Measurements from ENCODE around the gene ARID3A. TPM values are rescaled to one million over a fixed set of nuclear protein-coding genes. Genes with fewer than 3 reads are reported as not detected.

The ARID3A gene
- total RNA-seq, 1 experiment from 2014 or later = 5.6 TPM

- CTCF ChIA-PET = no interaction called here
- no peak for DNase-seq
- ATAC-seq = no peak
- no peak overlapping the region for H3K9ac ChIP-seq (ENCODE audit: low read length)
- H3K9me3 ChIP-seq (ENCODE audit: low read length) = no peaks in the 10 kb centered on the region
- no peaks in the 10 kb centered on the region for H3K4me1 ChIP-seq (ENCODE audit: insufficient read depth, low read length)
- BruUV-seq (replicated peaks) = no TSS peak
- no peaks in the 10 kb centered on the region for H3K36me3 ChIP-seq (ENCODE audit: low read depth, low read length)
- no peak overlapping the region for H3K4me3 ChIP-seq (ENCODE audit: low read length)
- no peaks in the 10 kb centered on the region for H3K79me2 ChIP-seq (ENCODE audit: low read length)
- H3K27me3 ChIP-seq (ENCODE audit: low read length) = no peaks in the 10 kb centered on the region
- intact Hi-C loops (cut with micrococcal nuclease) = no loop called here
- H3K9me2 ChIP-seq (replicated peaks; ENCODE audit: low read length) = no peaks in the 10 kb centered on the region
- no peaks in the 10 kb centered on the region for H3F3A ChIP-seq (ENCODE audit: low read length, unreplicated experiment)
- no peak overlapping the region for H3K4me2 ChIP-seq (ENCODE audit: low read length)
- H2AFZ ChIP-seq (ENCODE audit: low read length) = no peak overlapping the region
- TF ChIP-seq CTCF (conservative IDR thresholded peaks at IDR 0.05; ENCODE audit: low read depth, low read length) = no peak
- TF ChIP-seq EZH2phosphoT487 (IDR thresholded peaks at IDR 0.05; ENCODE audit: borderline replicate concordance, low read length) = no peak
- H3K27ac ChIP-seq (ENCODE audit: low read length) = no peak overlapping the region
- no peaks in the 10 kb centered on the region for H4K20me1 ChIP-seq (ENCODE audit: low read length)
- POLR2A ChIA-PET (ENCODE audit: unreplicated experiment) = interaction anchor here (0.5 kb wide), 1 partner anchor 19 kb away, joined by 3 read pairs; the partner anchor contains the start of gene CNN2
Measured at GRCh38 chr19:1007399-1008251, 81.8 kb downstream of the ARID3A start.

GRCh38 chr19:1008268-1009040 is 82.6 kb downstream of the ARID3A start:
- ChIA-PET POLR2A (ENCODE audit: unreplicated experiment) (no interaction called here), CTCF (no interaction called here)
- H3K4me1 ChIP-seq (ENCODE audit: insufficient read depth, low read length) = no peaks in the 10 kb centered on the region
- H3K4me3 ChIP-seq (ENCODE audit: low read length) = no peak overlapping the region
- TF ChIP-seq EZH2phosphoT487 (IDR thresholded peaks at IDR 0.05; ENCODE audit: borderline replicate concordance, low read length) (no peak), CTCF (conservative IDR thresholded peaks at IDR 0.05; ENCODE audit: low read depth, low read length) (no peak), EZH2 (IDR thresholded peaks at IDR 0.05; ENCODE audit: low read length, unreplicated experiment) (no peak)
- no peak overlapping the region for H3K9ac ChIP-seq (ENCODE audit: low read length)
- BruUV-seq (replicated peaks) = no TSS peak
- H3K27ac ChIP-seq (ENCODE audit: low read length) = no peak overlapping the region
- no peaks in the 10 kb centered on the region for H3K27me3 ChIP-seq (ENCODE audit: low read length)
- no peak for DNase-seq
- no peaks in the 10 kb centered on the region for H4K20me1 ChIP-seq (ENCODE audit: low read length)
- no peak overlapping the region for H3K4me2 ChIP-seq (ENCODE audit: low read length)
- no peaks in the 10 kb centered on the region for H3K9me3 ChIP-seq (ENCODE audit: low read length)
- no peak overlapping the region for H2AFZ ChIP-seq (ENCODE audit: low read length)
- H3K9me2 ChIP-seq (replicated peaks; ENCODE audit: low read length) = no peaks in the 10 kb centered on the region
- H3K36me3 ChIP-seq (ENCODE audit: low read depth, low read length) = no peaks in the 10 kb centered on the region
- ATAC-seq = no peak
- H3K79me2 ChIP-seq (ENCODE audit: low read length) = no peaks in the 10 kb centered on the region
- intact Hi-C loops (cut with micrococcal nuclease) = no loop called here
- H3F3A ChIP-seq (ENCODE audit: low read length, unreplicated experiment) = no peaks in the 10 kb centered on the region
